Renal cortex interstitium (tissue), 11 donors: Measurements from ENCODE around the gene HCRT. TPM values are rescaled to one million over a fixed set of nuclear protein-coding genes. Genes with fewer than 3 reads are reported as not detected.
A peak's percentile ranks its signal among the peaks of the same experiment; 100 is the strongest.

Experiments used
- DNase-seq, 11 donors: peaks; one replicate each; pipeline ENCODE4 v3.0.0-alpha.2; 2013; ENCODE audit warnings: low read depth in 9 of 11, low spot score in 4 of 11; ENCODE audit errors: extremely low read depth in 1 of 11
- polyA plus RNA-seq, 3 donors: library from polyadenylated mRNA; unstranded; fragments of 120-200 nt; gene quantifications; one replicate each; pipeline ENCODE4 v1.2.1, GENCODE V29; 2013; ENCODE audit not compliant: insufficient read length in 3 of 3

Gene HCRT
- polyA plus RNA-seq, 3 donors, result not detected

DNA sequence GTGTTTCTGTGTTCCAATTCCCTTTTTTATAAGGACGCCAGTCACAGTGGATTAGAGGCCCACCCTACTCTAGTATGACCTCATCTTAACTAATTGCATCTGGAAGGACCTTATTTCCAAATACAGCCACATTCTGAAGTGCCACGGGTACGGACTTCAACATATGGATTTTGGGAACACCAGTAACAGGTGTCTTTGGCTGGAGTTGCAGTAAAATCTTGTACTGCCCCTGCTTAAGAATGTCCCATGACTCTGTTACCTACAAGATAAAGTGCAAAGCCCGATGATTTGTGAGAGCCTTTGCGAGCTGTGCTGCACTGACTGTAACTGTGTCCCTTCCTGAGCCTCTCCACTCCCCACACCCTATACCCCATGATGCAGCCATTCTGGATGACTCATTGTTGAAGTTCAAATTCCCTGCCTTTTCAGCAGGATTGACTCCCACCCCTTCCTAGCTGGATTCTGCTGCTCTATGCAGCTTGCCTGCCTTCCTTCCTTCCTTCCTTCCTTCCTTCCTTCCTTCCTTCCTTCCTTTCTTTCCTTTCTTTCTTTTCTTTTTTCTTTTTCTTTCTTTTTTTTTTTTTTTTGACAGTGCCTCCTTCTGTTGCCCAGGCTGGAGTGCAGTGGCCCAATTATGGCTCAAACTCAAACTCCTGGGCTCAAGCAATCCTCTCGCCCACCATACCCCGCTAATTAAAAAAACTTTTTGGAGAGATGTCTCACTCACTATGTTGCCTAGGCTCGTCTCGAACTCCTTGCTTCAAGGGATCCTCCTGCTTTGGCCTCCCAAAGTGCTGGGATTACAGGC, 2.1 kb downstream of the HCRT start:
- no peak for DNase-seq

DNA sequence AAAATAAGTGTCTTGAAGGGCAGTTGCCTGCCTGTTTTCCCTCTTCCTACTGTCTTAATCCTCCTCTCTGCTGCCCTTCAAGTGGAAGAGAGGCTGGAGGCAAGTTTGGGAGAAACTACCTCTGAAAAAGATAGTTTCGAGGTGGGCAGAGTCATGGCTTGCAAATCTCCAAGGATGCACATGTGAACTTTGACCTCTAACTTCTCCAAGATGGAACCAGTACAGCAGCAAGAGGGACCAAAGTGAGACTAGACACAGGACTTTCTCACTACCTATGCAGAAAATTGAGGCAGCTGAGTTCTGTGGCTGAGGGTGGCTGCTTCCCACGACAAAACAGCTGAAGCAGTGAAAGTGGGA, 3.4 kb downstream of the HCRT start:
- no peak for DNase-seq

- peak in 3 of 11 donors; percentile 21 to 32 (median 22) for DNase-seq
Observed at GRCh38 chr17:42180922-42181850, 4.1 kb downstream of the HCRT start, which contains the start of gene KCNH4. Gene KCNH4, minus strand, starts transcription at chr17:42181142. Its CDS starts 197 bp downstream, at chr17:42180945.

DNA sequence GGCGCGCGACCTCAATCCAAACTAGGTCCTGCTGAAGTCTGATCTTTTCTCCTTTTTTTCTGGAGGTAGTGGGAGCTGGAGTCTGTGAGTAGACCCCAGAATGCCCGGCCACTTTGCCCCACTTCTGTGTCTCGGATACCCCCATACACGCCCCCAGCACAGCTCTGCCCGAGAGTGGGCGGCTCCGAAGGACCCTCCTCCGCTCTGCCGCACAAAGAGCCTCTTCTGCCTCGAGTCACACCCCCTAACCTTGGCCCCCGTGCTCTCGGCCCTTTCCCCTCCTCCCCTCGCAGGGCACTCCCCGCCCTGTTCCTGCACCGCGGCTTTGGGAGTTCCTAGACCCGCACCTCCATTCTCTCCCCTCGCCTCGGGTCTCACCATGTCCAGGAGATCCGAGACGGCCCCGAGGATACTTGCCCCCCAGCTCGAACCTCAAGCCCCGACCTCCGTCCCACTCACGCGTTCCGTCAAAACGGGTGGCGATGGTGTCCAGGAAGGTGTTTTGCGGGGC, 4.8 kb downstream of the HCRT start:
- DNase-seq, result no peak

DNA sequence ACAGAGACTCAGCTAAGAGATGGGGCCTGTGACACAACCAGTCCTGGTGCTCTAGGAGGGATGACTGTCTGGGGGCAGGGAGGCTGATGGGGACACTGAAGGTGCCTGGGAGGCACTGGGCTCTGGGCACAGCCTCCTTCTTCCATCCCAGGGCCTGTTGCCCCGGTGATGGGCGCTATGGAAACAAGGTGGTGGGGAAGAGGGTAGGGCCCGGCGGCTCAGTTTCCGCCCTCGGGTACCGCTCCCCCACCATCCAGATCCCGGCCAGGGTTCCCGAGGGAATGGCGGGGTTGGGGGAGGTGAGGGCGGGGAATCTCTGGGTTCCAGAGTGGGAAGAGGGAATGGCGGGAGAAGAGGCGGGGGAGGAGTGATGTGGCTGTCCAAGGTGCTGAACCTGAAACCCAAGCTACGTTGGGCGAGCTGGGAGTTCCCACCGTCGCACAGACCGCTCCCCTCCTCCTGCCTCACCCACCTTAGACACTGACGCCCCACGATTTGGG, 5.3 kb downstream of the HCRT start:
- DNase-seq, result peak in 8 of 11 donors; percentile 33 to 67 (median 64)

DNA sequence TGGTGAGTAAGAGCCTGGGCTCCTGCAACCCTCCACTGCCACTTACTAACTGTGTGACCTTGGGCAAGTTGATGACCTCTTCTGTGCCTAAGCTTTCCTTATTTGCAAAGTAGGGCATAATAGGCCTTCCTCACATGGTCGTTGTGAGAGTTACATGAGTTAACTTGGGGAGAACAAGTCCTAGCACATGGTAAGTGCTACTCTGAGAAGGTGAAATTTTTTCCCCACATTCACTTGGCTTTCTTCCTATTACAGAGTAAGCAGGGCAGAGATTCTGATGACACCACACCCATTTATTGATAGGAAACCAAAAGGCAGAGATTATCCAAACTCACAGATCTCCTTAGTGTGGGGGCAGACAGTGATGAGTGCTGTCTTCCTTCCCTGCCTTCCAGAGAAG, 5.9 kb downstream of the HCRT start:
- no peak for DNase-seq

- no peak for DNase-seq
Observed at GRCh38 chr17:42178817-42179216, 6.4 kb downstream of the HCRT start.

- no peak for DNase-seq
Observed at GRCh38 chr17:42177684-42178083, 7.6 kb downstream of the HCRT start.

DNA sequence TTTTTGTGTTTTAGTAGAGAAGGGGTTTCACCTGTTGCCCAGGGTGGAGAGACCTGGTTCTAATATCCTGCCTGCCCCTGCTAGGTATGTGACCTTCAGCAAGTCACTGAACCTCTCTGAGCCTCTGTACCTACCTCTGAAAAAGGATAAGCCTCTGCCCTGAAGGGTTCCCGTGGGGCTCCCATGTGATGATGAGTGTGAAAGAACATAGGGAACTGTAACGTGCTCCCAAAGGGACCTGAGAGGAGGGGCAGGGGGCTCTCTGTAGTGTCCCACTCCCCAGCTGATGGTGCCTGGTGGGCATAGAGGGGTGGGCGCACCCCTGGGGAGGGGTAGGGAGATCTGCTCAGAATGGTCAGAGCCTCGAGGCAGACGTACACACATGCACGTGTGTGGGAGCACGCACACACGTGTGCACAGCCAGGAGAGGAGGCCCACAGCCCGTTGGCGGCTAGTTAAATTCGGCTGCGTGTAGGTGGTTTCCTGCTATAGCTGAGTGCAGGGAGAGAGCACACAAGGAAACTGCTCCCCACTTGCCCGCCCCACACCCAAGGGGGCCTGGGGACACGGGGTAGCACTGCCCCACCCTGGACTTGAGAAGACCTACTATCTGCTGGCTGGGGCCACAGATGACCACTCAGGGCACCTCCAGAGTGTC, 11.0 kb downstream of the HCRT start:
- DNase-seq, result no peak

DNA sequence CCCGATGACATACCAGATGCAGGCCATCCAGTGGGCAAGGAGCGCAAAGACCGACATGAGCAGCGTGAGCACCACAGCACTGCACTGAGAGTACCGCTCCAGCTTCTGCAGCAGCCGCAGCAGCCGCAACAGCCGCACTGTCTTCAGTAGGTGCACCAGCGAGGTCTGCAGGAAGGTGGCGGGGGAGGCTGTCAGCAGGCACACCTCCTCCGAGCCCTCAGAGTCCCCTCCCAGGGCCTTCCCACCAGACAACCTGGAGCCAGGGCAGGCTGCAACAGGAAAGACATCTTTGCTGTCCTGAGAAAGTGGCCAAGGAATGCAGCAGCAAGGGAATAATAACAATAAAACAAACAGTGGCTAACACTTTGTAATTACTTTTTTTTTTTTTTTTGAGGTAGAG, 13.4 kb downstream of the HCRT start:
- DNase-seq, result no peak

- no peak for DNase-seq
Observed at GRCh38 chr17:42169351-42169750, 15.9 kb downstream of the HCRT start.

GRCh38 chr17:42167807-42168206, 17.4 kb downstream of the HCRT start:
- no peak for DNase-seq

DNA sequence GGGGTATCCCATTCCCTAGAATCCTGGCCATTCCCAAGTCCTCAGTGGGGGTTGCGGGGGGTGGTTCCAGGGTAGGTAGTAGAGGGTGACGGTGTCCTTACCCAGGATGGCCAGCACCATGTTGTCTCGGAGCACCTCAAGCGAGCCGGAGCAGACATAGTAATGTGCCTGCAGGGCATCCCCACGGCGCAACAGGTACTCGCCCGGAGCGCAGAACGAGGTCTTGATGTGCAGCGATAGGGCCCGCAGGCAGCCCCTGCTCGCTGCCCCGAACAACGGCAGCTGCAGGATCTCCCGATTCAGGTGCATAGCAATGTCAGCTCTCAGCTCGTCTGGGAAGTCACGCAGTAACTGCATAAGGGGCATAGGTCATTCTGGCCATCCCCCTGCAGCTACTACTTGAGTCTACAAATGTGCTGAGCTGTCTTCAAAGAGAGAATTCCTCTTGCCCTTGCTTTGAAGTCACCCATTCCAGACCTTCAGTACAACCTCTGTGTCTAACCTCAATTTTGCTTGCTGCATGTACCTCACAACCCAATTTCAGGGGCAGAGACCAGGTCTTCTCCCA, 19.0 kb downstream of the HCRT start:
- DNase-seq, result no peak

GRCh38 chr17:42165751-42166150, 19.5 kb downstream of the HCRT start:
- no peak for DNase-seq

DNA sequence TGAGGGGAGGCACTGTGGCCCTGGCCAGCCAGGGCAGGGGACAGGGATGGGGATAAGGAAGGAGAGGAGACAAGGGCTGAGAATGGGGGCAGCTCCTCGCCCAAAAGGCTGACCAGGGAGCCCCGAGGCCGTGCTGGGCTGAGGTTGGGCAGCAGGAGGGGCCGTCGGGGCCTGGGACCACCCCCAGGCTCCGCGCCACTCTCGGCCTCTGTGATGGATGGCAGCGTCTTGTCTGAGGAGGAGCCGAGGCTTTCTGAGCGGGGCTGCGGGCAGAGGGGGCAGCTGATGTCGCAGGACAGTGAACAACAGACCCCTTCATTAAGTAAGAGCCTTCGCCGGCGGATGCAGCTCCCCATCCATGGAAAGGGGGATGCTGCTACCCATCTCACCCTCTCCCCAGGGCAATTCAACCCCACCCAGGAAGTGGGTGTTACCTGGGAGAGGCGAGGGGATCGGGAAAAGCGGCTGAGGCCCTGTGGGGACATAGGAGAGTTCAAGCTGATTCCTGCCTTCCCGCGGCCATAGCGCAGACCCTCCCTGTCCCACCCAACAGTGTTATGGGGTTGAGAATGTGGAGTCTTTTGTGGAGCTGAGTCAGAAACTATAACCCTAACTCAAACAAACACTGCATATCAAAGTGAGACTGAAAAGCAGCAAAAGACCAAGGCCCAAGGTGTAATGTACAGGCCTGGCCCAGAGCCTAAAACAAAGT, 21.4 kb downstream of the HCRT start:
- DNase-seq, result no peak

GRCh38 chr17:42163113-42163512, 22.1 kb downstream of the HCRT start:
- DNase-seq, result no peak

DNA sequence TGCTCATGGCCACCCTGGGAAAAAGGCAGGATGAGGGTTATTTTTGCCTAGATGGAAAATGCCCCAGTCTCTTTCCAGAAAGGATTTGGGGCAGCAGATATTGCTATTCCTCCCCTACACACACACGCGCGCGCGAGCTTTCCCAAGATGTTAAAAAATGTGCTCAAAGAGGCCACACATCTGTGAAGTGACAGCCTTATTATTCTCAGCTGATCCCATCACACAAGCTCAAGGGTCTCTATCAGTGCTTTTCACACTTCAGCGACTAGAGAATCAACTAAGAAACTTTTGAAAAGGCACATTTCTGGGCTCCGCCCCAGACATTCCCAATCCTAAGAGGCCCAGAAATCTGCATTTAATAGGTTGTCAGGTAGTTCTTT, 24.7 kb downstream of the HCRT start:
- no peak for DNase-seq

DNA sequence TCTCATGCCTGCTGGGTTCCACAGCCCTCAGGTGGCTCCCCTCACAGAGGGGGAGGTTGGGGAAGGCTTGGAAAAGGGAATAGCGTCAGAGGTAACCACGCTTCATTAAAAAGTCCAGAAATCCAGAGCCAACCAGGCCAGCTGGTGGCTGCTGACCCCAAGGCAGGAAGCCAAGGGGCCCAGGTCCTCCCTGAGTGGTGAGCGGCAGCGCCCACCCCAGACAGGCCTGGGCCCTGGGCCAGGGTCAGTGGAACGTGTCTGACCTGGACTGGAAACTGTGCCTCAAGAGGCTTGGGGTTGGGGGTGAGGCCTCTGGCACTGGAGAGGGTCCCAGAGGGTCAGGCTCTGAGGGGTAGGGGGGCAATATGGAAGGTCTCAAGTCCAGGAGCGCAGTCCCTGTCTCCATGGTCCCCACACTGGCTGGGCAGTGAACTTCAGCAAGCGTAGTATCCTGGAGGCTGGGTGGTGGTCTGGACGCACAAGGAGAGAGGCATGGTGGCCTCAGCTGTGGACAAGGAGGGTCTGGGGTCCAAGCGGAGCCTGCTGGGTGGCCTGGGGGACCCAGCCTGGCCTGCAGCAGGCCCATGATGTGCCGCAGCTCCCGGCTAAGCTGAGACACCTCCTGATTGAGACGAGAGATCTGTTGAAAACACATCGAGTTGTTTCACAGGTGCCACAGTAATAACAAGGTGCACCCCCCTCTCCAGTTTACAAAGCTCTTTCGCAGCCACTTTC, 25.3 kb downstream of the HCRT start:
- no peak for DNase-seq
